Left forelimb (tissue), 1 donor: Measurements from ENCODE around the gene HTRA2.
A peak's percentile ranks its signal among the peaks of the same experiment; 100 is the strongest.
"Not testable (repeated sequence)": the region's sequence is repeated elsewhere in the genome, so short reads cannot be mapped to it uniquely, and the experiment has no call there.

Source experiments
- DNase-seq: peaks from one replicate; pipeline ENCODE4 v3.0.0-alpha.2; 2018; ENCODE audit warnings: low spot score

The HTRA2 gene

GRCh38 chr2:74529357-74530238, at the start of gene HTRA2, which contains the start of gene AUP1:
Gene HTRA2 (plus strand): TSS chr2:74529933. CDS start chr2:74530007, 74 bp downstream.
Gene AUP1 (minus strand): TSS chr2:74529706. CDS start chr2:74529629, 77 bp downstream.
- peak; percentile 98 for DNase-seq

GRCh38 chr2:74481431-74481830, 48.3 kb upstream of the HTRA2 start:
- DNase-seq = no peak

- no peak for DNase-seq
Measured at GRCh38 chr2:74481961-74482800, 47.6 kb upstream of the HTRA2 start.

- peak; percentile 96 for DNase-seq
Measured at GRCh38 chr2:74482801-74483674, 46.7 kb upstream of the HTRA2 start, which contains the start of the genes CCDC142 and TTC31. Gene CCDC142 (minus strand): TSS chr2:74482998. CDS start chr2:74482837, 161 bp downstream. Gene TTC31 (plus strand): TSS chr2:74483081. CDS start chr2:74483096, 15 bp downstream.

- DNase-seq = not testable (repeated sequence)
Measured at GRCh38 chr2:74483675-74484164, 46.0 kb upstream of the HTRA2 start.

- DNase-seq = no peak
Measured at GRCh38 chr2:74486141-74486540, 43.6 kb upstream of the HTRA2 start.

GRCh38 chr2:74488643-74489481, 40.9 kb upstream of the HTRA2 start:
- DNase-seq = no peak

GRCh38 chr2:74489906-74490305, 39.8 kb upstream of the HTRA2 start:
- no peak for DNase-seq

GRCh38 chr2:74491648-74492544, 37.8 kb upstream of the HTRA2 start:
- no peak for DNase-seq

GRCh38 chr2:74493546-74493945, 36.2 kb upstream of the HTRA2 start:
- no peak for DNase-seq

GRCh38 chr2:74495440-74495839, 34.3 kb upstream of the HTRA2 start:
- DNase-seq = no peak

- no peak for DNase-seq
Measured at GRCh38 chr2:74496997-74497776, 32.5 kb upstream of the HTRA2 start.

- DNase-seq = no peak
Measured at GRCh38 chr2:74497777-74498499, 31.8 kb upstream of the HTRA2 start.

- DNase-seq = no peak
Measured at GRCh38 chr2:74498500-74499266, 31.1 kb upstream of the HTRA2 start.

GRCh38 chr2:74499267-74499939, 30.3 kb upstream of the HTRA2 start, which contains the start of gene LBX2:
Gene LBX2 (minus strand): TSS chr2:74499603. CDS start chr2:74499537, 66 bp downstream.
- DNase-seq = no peak

- no peak for DNase-seq
Measured at GRCh38 chr2:74499940-74500577, 29.7 kb upstream of the HTRA2 start.
